ENCODE measurements around the gene BCKDHA. TPM values are rescaled to one million over a fixed set of nuclear protein-coding genes. Genes with fewer than 3 reads are reported as not detected.

BCKDHA gene
- total and polyA plus RNA-seq, 9 donors, result 19.8 to 41.2 (median 31.9) TPM

DNA sequence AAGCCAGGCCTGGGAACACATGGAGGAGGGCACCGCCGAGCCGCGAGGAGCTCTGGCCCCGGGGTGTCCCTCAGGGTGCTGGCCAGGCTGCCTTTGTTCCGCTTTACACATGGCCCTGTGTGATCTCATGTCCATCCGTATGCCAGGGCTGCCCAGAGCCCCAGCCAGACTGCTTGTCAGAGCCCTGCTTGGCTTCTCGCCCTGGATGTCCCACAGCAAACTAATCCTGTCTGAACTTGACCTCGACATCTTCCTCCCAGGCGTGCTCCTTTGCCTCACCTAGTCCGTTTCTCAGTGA is 14.3 kb downstream of the BCKDHA start:
- Histone ChIP-seq H3K4me1 (ENCODE audit: control insufficient read depth, insufficient read depth, low read length) (peaks cover 14% of the 10 kb centered on the region), H3K9me3 (replicated peaks; ENCODE audit: control insufficient read depth, low read depth, low read length) (no peaks in the 10 kb centered on the region), H3K4me3 (ENCODE audit: low read length) (no peak overlapping the region), H3K27ac (ENCODE audit: low read length) (no peak overlapping the region), H3K27me3 (ENCODE audit: control insufficient read depth, insufficient read depth, low read length) (no peaks in the 10 kb centered on the region), H3K36me3 (ENCODE audit: control insufficient read depth, insufficient read depth, low read length) (peaks cover 59% of the 10 kb centered on the region)
- no peak for DNase-seq
- WGBS (ENCODE audit: insufficient coverage), result 87% methylated on average over 11 of the region's 11 CpGs

DNA sequence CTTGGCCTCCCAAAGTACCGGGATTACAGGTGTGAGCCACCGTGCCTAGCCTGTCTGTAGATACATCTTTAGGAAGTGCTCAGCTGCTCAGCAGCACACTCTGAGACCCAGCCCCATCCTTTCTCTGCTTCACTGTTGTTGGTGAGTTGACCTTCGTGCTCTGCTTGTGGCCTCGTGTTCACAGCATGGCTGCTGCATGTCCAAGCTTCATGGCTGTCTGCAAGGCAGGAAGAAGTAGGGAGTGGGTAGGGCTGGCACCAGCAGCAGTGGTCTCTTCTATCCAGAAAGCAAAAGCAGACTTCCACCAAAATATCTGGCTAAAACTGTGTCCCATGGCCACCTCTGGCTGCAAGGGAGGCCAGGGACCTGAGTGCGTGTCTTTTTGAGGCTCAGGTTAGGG is 15.3 kb downstream of the BCKDHA start:
- H3K4me3 ChIP-seq (ENCODE audit: low read length), result no peak overlapping the region
- no peaks in the 10 kb centered on the region for H3K27me3 ChIP-seq (ENCODE audit: control insufficient read depth, insufficient read depth, low read length)
- peaks cover 14% of the 10 kb centered on the region for H3K4me1 ChIP-seq (ENCODE audit: control insufficient read depth, insufficient read depth, low read length)
- no peak overlapping the region for H3K27ac ChIP-seq (ENCODE audit: low read length)
- peaks cover 57% of the 10 kb centered on the region for H3K36me3 ChIP-seq (ENCODE audit: control insufficient read depth, insufficient read depth, low read length)
- H3K9me3 ChIP-seq (replicated peaks; ENCODE audit: control insufficient read depth, low read depth, low read length), result no peaks in the 10 kb centered on the region
- 100% methylated on average over 2 of the region's 5 CpGs for WGBS (ENCODE audit: insufficient coverage)
- DNase-seq, result no peak

DNA sequence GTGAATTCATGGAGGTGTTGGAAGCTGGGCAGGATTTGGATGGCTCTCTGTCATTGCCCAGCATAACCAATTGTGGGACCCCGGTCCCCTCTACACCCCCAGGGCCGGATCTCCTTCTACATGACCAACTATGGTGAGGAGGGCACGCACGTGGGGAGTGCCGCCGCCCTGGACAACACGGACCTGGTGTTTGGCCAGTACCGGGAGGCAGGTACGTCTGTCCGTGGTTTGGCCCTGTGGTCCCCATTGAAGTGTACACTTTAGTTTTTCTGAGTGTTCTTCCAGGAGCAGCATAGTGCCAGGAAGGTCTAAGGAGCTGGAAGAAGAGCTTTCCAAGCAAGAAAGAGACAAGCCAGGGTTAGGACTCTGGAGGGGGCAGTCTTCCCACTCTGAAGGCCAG is 16.3 kb downstream of the BCKDHA start:
- no peaks in the 10 kb centered on the region for H3K9me3 ChIP-seq (replicated peaks; ENCODE audit: control insufficient read depth, low read depth, low read length)
- peaks cover 61% of the 10 kb centered on the region for H3K36me3 ChIP-seq (ENCODE audit: control insufficient read depth, insufficient read depth, low read length)
- H3K27me3 ChIP-seq (ENCODE audit: control insufficient read depth, insufficient read depth, low read length), result no peaks in the 10 kb centered on the region
- H3K4me1 ChIP-seq (ENCODE audit: control insufficient read depth, insufficient read depth, low read length), result peaks cover 14% of the 10 kb centered on the region
- DNase-seq, result no peak
- H3K27ac ChIP-seq (ENCODE audit: low read length), result no peak overlapping the region
- H3K4me3 ChIP-seq (ENCODE audit: low read length), result no peak overlapping the region
- 86% methylated on average over 8 of the region's 10 CpGs for WGBS (ENCODE audit: insufficient coverage)

DNA sequence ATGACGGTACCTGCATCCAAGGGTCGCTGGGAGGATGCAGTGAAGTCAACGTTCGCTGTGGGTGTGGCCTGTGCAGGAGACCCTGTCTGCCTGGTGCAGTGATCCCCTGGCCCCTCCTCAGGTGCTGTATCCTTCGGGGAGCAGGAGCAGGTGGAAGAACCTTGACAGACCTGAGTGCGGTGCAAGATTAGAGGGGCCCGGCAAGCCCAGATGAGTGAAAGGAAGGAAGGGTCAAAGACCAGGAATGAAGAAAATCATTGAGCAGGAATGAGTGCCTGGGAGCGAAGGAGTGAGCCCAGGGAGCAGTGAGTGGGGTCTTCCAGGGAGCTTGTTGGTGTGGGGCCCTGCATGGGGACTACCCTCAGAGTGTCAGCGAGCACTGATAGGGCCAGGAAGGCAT is 16.8 kb downstream of the BCKDHA start:
- no peaks in the 10 kb centered on the region for H3K27me3 ChIP-seq (ENCODE audit: control insufficient read depth, insufficient read depth, low read length)
- WGBS (ENCODE audit: insufficient coverage), result 91% methylated on average over 9 of the region's 9 CpGs
- H3K36me3 ChIP-seq (ENCODE audit: control insufficient read depth, insufficient read depth, low read length), result peaks cover 65% of the 10 kb centered on the region
- no peaks in the 10 kb centered on the region for H3K9me3 ChIP-seq (replicated peaks; ENCODE audit: control insufficient read depth, low read depth, low read length)
- no peak overlapping the region for H3K27ac ChIP-seq (ENCODE audit: low read length)
- H3K4me1 ChIP-seq (ENCODE audit: control insufficient read depth, insufficient read depth, low read length), result peaks cover 14% of the 10 kb centered on the region
- H3K4me3 ChIP-seq (ENCODE audit: low read length), result no peak overlapping the region
- no peak for DNase-seq

DNA sequence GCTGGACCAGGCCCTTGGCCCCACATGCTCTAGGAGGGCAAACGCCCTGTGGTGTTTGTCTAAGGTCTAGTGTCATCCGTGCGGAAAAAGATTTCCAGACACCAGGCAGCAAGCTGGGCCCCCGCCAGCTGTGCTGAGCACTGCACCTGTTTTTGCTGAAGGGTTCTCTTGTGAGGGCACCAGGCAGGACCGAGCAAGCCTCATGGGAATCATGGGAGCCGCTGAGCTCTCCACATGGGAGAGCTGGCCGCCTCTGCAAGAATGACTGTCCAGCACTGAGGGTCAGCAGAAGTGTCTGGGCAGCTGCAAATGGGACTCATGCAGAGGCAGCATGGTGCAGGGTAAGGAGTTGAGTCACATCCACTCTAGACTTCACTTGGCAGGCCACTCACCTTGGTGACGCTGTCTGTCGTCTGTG is 17.5 kb downstream of the BCKDHA start:
- Histone ChIP-seq H3K27ac (ENCODE audit: low read length) (no peak overlapping the region), H3K9me3 (replicated peaks; ENCODE audit: control insufficient read depth, low read depth, low read length) (no peaks in the 10 kb centered on the region), H3K27me3 (ENCODE audit: control insufficient read depth, insufficient read depth, low read length) (no peaks in the 10 kb centered on the region), H3K4me3 (ENCODE audit: low read length) (no peak overlapping the region), H3K36me3 (ENCODE audit: control insufficient read depth, insufficient read depth, low read length) (peaks cover 72% of the 10 kb centered on the region), H3K4me1 (ENCODE audit: control insufficient read depth, insufficient read depth, low read length) (peaks cover 14% of the 10 kb centered on the region)
- WGBS (ENCODE audit: insufficient coverage), result 67% methylated on average over 5 of the region's 9 CpGs
- peak; percentile 48 for DNase-seq

DNA sequence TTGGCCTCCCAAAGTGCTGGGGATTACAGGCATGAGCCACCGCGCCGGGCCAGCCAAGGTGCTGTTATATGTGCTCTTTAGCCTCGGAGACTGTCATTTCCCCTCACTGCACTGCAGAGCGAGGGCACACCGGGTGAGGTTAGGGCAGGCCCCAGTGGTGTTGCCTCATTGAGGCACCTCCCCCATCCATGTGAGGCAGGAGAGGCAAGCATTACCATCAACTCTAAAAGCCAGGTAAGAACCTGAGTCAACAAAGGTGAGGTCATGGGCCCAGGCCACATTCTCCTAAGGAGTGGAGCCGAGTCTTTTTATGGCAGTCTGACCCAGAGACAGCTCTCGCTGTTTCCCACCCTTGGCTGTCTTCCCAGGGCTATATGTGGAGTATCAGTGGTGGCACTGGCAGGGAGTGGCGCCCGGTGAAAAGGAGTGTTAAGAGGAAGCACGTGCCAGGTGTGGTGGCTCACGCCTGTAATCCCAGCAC is 18.6 kb downstream of the BCKDHA start:
- H3K4me1 ChIP-seq (ENCODE audit: control insufficient read depth, insufficient read depth, low read length), result peaks cover 14% of the 10 kb centered on the region
- H3K4me3 ChIP-seq (ENCODE audit: low read length), result no peak overlapping the region
- H3K9me3 ChIP-seq (replicated peaks; ENCODE audit: control insufficient read depth, low read depth, low read length), result no peaks in the 10 kb centered on the region
- no peak overlapping the region for H3K27ac ChIP-seq (ENCODE audit: low read length)
- H3K27me3 ChIP-seq (ENCODE audit: control insufficient read depth, insufficient read depth, low read length), result no peaks in the 10 kb centered on the region
- H3K36me3 ChIP-seq (ENCODE audit: control insufficient read depth, insufficient read depth, low read length), result peaks cover 73% of the 10 kb centered on the region
- WGBS (ENCODE audit: insufficient coverage), result 96% methylated on average over 8 of the region's 12 CpGs
- no peak for DNase-seq

DNA sequence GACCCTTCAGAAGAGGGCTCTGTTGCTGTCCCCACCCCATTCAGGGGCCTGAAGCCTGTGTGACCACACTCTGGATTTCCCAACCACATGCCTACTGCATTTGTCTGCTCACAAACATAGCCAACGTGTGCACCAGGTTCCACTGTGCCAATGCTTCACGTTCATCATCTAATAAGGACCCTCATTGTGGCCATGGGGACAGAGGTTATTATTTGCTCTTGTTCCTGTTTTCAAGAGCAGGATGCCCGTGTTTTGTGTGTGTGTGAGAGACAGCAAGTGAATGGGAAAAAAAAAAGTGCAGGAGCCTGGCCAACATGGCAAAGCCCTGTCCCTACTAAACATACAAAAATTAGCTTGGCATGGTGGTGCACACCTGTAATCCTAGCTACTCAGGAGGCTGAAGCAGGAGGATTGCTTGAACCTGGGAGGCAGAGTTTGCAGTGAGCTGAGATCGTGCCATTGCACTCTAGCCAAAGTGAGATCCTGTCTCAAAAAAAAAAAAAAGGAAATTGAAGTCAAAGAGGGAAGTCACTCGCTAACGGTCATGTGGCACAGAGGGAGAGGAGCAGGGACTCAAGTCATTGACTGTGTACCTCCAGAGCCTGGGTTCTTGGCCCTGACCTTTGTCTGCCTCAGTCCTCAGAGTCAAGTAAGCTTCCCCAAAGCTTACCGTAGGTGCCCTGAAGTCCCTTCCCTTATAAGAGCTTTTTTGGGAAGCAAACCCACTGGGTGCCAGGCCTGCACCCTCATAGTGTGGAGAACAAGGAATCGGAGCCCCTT is 22.7 kb downstream of the BCKDHA start:
- H3K9me3 ChIP-seq (replicated peaks; ENCODE audit: control insufficient read depth, low read depth, low read length), result no peaks in the 10 kb centered on the region
- no peak overlapping the region for H3K4me3 ChIP-seq (ENCODE audit: low read length)
- H3K36me3 ChIP-seq (ENCODE audit: control insufficient read depth, insufficient read depth, low read length), result peaks cover 70% of the 10 kb centered on the region
- no peak overlapping the region for H3K27ac ChIP-seq (ENCODE audit: low read length)
- no peaks in the 10 kb centered on the region for H3K27me3 ChIP-seq (ENCODE audit: control insufficient read depth, insufficient read depth, low read length)
- DNase-seq, result peak; percentile 53
- peaks cover 2% of the 10 kb centered on the region for H3K4me1 ChIP-seq (ENCODE audit: control insufficient read depth, insufficient read depth, low read length)
- 80% methylated on average over 5 of the region's 8 CpGs for WGBS (ENCODE audit: insufficient coverage)

DNA sequence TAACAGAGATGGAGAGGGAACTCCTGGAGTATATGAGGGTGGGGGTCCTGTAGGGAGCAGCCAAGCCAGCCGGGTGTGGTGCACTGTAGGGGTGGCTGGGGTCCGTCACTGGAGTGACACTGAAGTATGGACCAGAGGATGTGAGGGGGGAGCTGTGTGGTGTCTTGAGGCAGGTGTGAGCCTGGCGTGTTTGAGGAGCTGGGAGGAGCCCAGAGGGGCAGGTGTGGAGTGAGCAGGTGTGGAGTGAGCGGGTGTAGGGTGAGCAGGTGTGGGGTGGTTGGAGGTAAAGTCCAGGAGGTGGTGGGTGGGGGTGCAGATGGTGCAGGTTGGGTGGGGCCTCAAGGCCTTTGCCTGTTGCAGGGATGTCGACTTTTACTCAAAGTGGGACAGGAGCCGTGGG is 23.7 kb downstream of the BCKDHA start:
- Histone ChIP-seq H3K27me3 (ENCODE audit: control insufficient read depth, insufficient read depth, low read length) (no peaks in the 10 kb centered on the region), H3K4me1 (ENCODE audit: control insufficient read depth, insufficient read depth, low read length) (peaks cover under 1% of the 10 kb centered on the region), H3K4me3 (ENCODE audit: low read length) (no peak overlapping the region), H3K27ac (ENCODE audit: low read length) (no peak overlapping the region), H3K9me3 (replicated peaks; ENCODE audit: control insufficient read depth, low read depth, low read length) (no peaks in the 10 kb centered on the region), H3K36me3 (ENCODE audit: control insufficient read depth, insufficient read depth, low read length) (peaks cover 73% of the 10 kb centered on the region)
- 87% methylated on average over 6 of the region's 6 CpGs for WGBS (ENCODE audit: insufficient coverage)
- no peak for DNase-seq

DNA sequence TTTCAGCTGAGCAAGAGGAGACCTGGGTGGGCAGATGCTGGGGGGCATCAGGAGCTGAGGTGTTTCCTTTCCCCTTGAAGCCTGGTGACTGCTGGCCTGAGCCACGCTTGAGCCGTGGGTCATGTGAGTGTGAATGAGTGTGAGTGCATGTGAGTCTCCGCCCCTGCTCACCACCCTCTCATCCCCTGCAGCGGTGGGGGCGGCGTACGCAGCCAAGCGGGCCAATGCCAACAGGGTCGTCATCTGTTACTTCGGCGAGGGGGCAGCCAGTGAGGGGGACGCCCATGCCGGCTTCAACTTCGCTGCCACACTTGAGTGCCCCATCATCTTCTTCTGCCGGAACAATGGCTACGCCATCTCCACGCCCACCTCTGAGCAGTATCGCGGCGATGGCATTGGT is 24.4 kb downstream of the BCKDHA start:
- WGBS (ENCODE audit: insufficient coverage), result 92% methylated on average over 17 of the region's 20 CpGs
- no peaks in the 10 kb centered on the region for H3K9me3 ChIP-seq (replicated peaks; ENCODE audit: control insufficient read depth, low read depth, low read length)
- no peak overlapping the region for H3K4me3 ChIP-seq (ENCODE audit: low read length)
- no peak overlapping the region for H3K27ac ChIP-seq (ENCODE audit: low read length)
- peaks cover 7% of the 10 kb centered on the region for H3K4me1 ChIP-seq (ENCODE audit: control insufficient read depth, insufficient read depth, low read length)
- peaks cover 72% of the 10 kb centered on the region for H3K36me3 ChIP-seq (ENCODE audit: control insufficient read depth, insufficient read depth, low read length)
- no peaks in the 10 kb centered on the region for H3K27me3 ChIP-seq (ENCODE audit: control insufficient read depth, insufficient read depth, low read length)
- no peak for DNase-seq

DNA sequence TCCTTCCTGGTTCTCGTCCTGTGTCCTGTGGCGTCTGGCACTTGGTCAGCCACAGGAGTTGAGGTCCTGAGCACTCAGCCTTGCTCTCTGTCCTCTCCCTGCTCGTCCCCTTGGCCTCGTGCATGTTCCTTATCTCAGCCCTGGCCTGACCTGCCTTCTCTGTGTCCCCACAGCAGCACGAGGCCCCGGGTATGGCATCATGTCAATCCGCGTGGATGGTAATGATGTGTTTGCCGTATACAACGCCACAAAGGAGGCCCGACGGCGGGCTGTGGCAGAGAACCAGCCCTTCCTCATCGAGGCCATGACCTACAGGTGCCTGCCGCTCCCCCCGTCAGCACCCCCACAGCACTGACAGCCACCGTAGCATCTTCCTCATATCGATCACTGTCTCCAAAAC is 24.8 kb downstream of the BCKDHA start:
- DNase-seq, result no peak
- WGBS (ENCODE audit: insufficient coverage), result 83% methylated on average over 18 of the region's 18 CpGs
- no peak overlapping the region for H3K27ac ChIP-seq (ENCODE audit: low read length)
- peaks cover 68% of the 10 kb centered on the region for H3K36me3 ChIP-seq (ENCODE audit: control insufficient read depth, insufficient read depth, low read length)
- H3K9me3 ChIP-seq (replicated peaks; ENCODE audit: control insufficient read depth, low read depth, low read length), result no peaks in the 10 kb centered on the region
- no peaks in the 10 kb centered on the region for H3K27me3 ChIP-seq (ENCODE audit: control insufficient read depth, insufficient read depth, low read length)
- H3K4me3 ChIP-seq (ENCODE audit: low read length), result no peak overlapping the region
- peaks cover 10% of the 10 kb centered on the region for H3K4me1 ChIP-seq (ENCODE audit: control insufficient read depth, insufficient read depth, low read length)

DNA sequence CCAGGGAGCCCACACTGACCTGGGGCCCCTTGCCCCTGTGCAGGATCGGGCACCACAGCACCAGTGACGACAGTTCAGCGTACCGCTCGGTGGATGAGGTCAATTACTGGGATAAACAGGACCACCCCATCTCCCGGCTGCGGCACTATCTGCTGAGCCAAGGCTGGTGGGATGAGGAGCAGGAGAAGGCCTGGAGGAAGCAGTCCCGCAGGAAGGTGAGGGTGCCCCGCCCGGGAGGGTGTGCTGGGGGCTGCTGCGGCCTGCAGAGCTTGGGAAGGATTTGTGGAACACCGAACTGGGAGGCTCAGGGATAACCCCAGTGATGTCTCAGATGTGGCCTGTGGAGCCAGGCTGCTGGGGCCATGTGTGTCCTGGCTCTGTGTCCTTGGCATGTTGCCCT is 25.3 kb downstream of the BCKDHA start:
- no peak for DNase-seq
- Histone ChIP-seq H3K4me3 (ENCODE audit: low read length) (no peak overlapping the region), H3K4me1 (ENCODE audit: control insufficient read depth, insufficient read depth, low read length) (peaks cover 15% of the 10 kb centered on the region), H3K27ac (ENCODE audit: low read length) (no peak overlapping the region), H3K36me3 (ENCODE audit: control insufficient read depth, insufficient read depth, low read length) (peaks cover 66% of the 10 kb centered on the region), H3K27me3 (ENCODE audit: control insufficient read depth, insufficient read depth, low read length) (no peaks in the 10 kb centered on the region), H3K9me3 (replicated peaks; ENCODE audit: control insufficient read depth, low read depth, low read length) (no peaks in the 10 kb centered on the region)
- WGBS (ENCODE audit: insufficient coverage), result 94% methylated on average over 12 of the region's 12 CpGs
